ENCODE data around the gene STK36.

STK36 gene

GRCh38 chr2:218671654-218672566 lies at the start of gene STK36, which contains the start of gene RNF25:
STK36 (plus strand) TSS chr2:218672086; CDS start chr2:218672830, 744 bp downstream.
RNF25 (minus strand) TSS chr2:218672002; CDS start chr2:218671970, 32 bp downstream.
- TF ChIP-seq CTCF (conservative IDR thresholded peaks at IDR 0.05; ENCODE audit: low read depth, low read length) = no peak
- H3K4me3 ChIP-seq (ENCODE audit: low read length) = peak within 1 kb of the TSS; percentile 94
- DNase-seq (ENCODE audit: low read depth) = peak; percentile 62

GRCh38 chr2:218622606-218623365 lies 49.1 kb upstream of the STK36 start:
- no peak overlapping the region for H3K4me3 ChIP-seq (ENCODE audit: low read length)
- DNase-seq (ENCODE audit: low read depth) = peak; percentile 3
- no peak for TF ChIP-seq CTCF (conservative IDR thresholded peaks at IDR 0.05; ENCODE audit: low read depth, low read length)

- no peak overlapping the region for H3K4me3 ChIP-seq (ENCODE audit: low read length)
- DNase-seq (ENCODE audit: low read depth) = no peak
- TF ChIP-seq CTCF (conservative IDR thresholded peaks at IDR 0.05; ENCODE audit: low read depth, low read length) = no peak
Measured at GRCh38 chr2:218623366-218623705, 48.5 kb upstream of the STK36 start.

GRCh38 chr2:218626369-218626768 lies 45.5 kb upstream of the STK36 start:
- no peak for TF ChIP-seq CTCF (conservative IDR thresholded peaks at IDR 0.05; ENCODE audit: low read depth, low read length)
- no peak for DNase-seq (ENCODE audit: low read depth)
- no peak overlapping the region for H3K4me3 ChIP-seq (ENCODE audit: low read length)

GRCh38 chr2:218627939-218628338 lies 43.9 kb upstream of the STK36 start:
- no peak for TF ChIP-seq CTCF (conservative IDR thresholded peaks at IDR 0.05; ENCODE audit: low read depth, low read length)
- no peak overlapping the region for H3K4me3 ChIP-seq (ENCODE audit: low read length)
- no peak for DNase-seq (ENCODE audit: low read depth)

- TF ChIP-seq CTCF (conservative IDR thresholded peaks at IDR 0.05; ENCODE audit: low read depth, low read length) = no peak
- peak; percentile 27 for DNase-seq (ENCODE audit: low read depth)
- H3K4me3 ChIP-seq (ENCODE audit: low read length) = no peak overlapping the region
Measured at GRCh38 chr2:218631837-218632236, 40.0 kb upstream of the STK36 start.

Data from retinal pigment epithelial cell (primary cell).